Effector CD4-positive, alpha-beta T cell (primary cell): ENCODE results near the gene SCP2.

Experiments used
- DNase-seq: peaks from one replicate; pipeline ENCODE4 v3.0.0-alpha.2; 2020

Gene SCP2

GRCh38 chr1:53084589-53084971, 157.5 kb downstream of the SCP2 start:
- DNase-seq = no peak

GRCh38 chr1:53085405-53085804, 158.3 kb downstream of the SCP2 start:
- DNase-seq = no peak

DNA sequence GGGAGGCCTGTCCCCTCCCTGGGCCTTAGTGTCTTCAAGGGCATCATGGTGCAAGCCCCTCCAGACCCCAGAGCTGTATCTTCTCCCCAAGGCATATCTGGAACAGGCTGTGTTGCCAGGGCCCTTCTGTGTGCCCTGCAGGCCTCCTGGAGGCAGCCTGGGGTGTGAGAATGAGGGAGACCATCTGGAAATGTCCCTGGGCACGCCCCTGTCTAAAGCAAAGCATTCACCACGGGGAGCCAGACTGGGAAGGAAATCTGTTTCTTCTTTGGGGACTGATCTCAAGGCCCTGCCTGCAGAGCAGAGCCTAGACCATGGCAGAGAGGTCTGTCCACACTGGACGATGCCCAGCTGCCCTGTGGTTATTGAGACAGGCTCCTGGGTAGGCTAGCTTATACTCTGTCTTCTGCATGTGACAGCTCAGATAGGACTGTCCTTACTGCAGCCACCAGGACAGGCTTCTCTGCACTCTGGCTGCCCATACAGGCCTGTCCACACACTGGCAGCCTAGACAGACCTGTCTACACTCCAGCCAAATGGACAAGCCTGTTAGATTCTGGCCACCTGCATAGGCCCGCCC, 159.5 kb downstream of the SCP2 start:
- DNase-seq = no peak

GRCh38 chr1:53087332-53088285, 160.5 kb downstream of the SCP2 start:
- no peak for DNase-seq

DNA sequence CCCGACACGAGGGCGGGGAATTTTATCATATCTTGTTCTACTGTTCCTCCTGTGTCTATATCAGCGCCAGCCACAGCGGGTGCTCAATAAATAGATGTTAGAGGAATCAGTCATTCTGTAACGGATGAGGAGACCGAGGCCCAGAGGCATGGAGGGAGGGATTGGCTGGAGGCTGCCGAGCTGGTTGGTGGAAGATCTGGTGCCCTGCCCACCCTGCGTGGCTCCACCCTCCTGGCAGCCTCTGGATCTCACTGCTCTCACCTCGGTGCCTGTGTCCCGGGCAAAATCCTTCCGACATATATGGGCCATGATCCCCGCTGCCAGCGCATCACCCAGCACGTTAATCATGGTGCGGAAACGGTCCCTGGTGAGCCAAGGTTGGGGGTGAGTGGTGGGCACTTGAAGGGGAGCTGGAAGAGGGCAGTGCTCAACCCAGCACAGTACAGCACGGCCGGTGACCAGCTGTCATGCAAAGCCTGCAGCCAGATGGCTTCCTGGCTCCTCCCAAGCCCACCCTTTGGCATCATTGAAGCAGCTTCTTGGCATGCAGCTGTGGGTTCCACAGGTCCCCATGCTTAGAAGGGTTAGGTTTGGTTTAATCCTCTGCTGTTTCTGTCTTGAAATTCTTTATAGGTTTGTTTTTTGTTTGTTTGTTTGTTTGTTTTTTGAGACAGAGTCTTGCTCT, 161.7 kb downstream of the SCP2 start:
- no peak for DNase-seq

DNA sequence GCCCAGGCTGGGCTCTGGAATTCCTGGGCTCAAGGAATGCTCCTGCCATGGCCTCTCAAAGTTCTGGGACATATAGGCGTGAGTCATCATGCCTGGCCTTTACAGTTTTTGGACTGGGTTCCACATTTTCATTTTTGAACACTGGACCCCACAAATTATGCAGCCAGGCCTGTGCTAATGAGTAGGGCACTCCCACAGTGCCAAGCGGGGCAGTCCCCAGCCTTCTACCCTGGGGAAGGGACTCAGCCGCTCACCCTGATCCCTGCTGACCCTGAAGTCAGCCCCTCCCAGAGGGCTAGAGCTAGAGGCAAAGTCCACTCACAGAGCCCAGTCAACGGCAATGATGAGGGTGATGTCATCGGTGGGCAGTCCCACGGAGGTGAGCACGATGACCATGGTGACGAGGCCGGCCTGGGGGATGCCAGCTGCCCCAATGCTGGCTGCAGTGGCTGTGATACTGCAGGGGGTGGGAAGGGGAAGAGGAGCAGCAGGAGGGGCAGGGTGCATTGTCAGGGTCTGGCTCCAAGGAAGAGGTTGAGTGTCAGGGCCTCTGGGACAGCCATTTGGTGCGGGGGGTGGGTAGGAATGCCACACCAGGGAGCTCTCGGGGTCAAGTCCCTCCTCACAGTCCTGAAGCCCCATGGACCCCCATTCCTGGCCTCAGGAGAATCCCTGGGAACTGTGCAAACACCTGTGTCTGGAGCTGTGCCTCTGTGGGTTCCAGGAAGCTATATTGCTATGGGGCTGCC, 162.6 kb downstream of the SCP2 start:
- no peak for DNase-seq

GRCh38 chr1:53090227-53091147, 163.4 kb downstream of the SCP2 start:
- no peak for DNase-seq

GRCh38 chr1:53091841-53092645, 165.0 kb downstream of the SCP2 start:
- no peak for DNase-seq

DNA sequence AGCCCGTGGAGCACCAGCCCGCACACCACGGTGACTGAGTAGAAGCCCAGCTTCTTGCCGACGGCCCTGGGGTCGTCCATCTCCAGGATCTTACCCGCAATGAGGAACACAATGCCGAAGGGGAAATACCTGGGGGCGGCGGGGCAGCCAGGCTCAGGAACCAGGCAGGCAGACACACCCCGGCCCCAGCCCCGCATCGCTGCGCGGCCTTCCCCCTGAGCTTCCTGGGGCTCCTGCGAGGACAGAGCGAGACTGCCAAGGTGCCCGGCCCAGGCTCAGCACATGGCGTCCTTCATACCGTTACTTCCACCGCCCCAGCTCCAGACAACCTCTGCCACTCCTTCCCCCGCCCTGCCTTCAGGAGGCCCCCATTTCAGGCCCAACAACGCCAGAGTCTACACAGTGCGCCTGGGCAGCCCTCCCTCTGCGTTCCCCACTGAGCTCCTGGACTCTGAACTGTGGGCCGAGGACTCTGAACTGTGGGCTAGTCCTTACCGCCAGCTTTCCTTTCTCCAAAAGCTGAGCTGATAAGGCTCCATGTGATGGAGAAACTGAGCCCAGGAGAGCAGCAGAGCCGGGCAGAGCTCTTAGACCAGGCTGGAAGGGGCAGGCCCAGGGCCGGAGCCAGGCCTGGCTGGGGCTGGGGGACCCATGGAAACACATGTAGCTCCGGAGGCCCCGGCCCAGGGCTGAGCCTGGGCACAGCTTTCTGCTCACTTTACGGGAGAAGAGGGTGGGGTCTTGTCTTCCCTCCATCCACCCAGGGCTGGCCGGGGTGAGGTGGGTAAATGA, 165.8 kb downstream of the SCP2 start:
- DNase-seq = no peak

DNA sequence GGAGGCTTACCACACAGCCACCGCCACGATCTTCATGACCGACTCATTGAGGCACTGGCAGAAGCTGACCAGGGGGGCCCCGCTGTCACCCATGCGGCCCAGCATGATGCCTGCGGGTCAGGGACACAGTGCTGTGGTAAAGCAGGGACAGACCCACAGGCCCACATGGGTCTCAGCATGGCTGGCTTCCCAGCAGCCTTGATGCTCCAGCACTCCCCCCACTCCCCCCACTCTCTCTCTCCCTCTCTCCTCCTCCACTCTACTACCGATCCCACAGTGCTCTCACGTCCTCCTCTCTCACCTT, 166.3 kb downstream of the SCP2 start:
- DNase-seq = no peak

GRCh38 chr1:53093778-53094532, 166.9 kb downstream of the SCP2 start:
- no peak for DNase-seq

DNA sequence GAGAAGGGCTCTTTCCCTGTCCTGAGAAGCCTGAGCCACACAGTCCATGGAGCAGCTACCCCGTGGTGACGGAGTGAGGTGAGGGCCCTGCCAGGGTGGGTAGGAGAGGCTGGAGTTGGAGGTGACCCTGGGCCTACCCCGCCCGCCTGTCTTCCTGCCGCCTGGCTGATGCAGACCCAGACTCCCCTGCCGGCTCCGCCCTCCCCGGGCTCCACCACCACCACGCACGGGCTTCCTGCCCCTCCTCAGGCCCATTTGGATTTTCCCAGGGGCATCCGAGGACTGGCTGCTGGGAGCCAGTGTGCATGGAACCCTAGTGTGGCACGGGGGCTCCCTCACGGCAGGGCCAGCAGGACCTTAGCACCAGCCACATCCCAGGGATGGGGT, 167.4 kb downstream of the SCP2 start:
- DNase-seq = no peak
